IPS DF 19.7 (cell line): ENCODE results near the gene JCAD.

ENCODE experiments used
- DNase-seq: peaks from one replicate; pipeline ENCODE4 v3.0.0-alpha.2; 2013; ENCODE audit warnings: low read depth, low spot score

JCAD gene

DNA sequence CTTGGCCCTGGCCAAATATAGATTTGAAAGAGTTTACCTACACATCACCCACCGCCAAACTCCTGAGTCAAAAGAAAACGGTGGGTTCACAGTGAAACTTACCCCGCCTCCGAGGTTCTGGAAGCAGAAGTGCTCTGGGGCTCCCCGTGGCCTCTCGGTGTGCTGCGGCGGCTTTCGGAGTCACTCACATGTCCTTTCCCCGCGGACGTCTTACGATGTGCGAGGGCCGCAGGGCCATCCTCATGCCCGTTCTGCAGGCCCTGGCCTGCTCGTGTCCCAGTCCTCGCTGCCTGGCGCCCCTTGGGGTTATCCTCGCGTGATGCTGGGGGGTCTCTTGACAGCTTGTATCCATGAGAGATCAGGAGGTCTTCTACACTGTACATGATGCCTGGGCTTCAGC, 12.0 kb downstream of the JCAD start:
- no peak for DNase-seq

- no peak for DNase-seq
Measured at GRCh38 chr10:30046476-30046875, 12.9 kb downstream of the JCAD start.

GRCh38 chr10:30045961-30046360, 13.4 kb downstream of the JCAD start:
- no peak for DNase-seq

- no peak for DNase-seq
Measured at GRCh38 chr10:30043476-30044270, 15.7 kb downstream of the JCAD start.

GRCh38 chr10:30042820-30043219, 16.6 kb downstream of the JCAD start:
- DNase-seq: no peak

DNA sequence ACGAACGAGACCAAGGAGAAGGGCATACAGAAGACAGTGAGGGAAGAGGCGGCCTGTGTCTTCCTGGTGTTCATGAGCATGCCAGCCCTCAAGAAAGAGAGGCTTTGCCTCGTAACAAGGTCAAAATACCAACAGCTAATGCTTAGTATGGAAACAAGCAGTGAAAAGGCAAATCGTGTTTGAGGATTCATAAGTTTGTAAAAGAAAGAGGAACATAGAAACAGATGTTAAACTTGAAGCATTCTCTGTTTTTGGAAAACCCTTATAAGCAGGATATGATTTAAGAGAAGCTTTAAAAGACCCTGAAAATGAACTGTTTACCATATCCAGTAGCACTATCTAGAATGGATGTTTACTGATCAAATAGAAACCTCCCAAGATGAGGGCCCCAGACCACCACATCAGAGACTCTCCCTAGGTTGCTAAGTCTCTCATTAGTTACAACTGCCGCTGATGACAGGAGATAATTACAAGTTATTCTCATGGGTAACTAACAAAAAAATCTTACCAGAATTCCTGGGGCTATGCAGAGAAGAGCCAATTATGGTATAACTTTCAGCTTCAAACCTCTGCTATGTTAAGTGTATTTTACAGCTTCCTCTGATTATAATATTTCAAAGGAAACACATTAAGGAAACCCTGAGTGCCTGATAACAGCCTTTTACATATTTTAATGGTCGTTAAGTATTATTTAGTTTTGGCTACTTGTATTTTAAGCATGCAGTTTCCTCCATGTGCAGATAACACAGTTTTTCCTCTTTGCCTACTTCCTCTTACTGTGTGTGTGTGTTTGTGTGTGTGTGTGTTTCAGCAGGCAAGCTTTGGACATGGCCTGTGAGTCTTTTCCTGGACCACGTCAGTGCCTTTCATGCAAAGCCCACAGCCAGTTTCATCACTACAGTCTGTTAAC, 17.9 kb downstream of the JCAD start:
- no peak for DNase-seq

GRCh38 chr10:30040597-30040996, 18.8 kb downstream of the JCAD start:
- no peak for DNase-seq

GRCh38 chr10:30039988-30040387, 19.4 kb downstream of the JCAD start:
- no peak for DNase-seq

- DNase-seq: no peak
Measured at GRCh38 chr10:30039567-30039966, 19.8 kb downstream of the JCAD start.

DNA sequence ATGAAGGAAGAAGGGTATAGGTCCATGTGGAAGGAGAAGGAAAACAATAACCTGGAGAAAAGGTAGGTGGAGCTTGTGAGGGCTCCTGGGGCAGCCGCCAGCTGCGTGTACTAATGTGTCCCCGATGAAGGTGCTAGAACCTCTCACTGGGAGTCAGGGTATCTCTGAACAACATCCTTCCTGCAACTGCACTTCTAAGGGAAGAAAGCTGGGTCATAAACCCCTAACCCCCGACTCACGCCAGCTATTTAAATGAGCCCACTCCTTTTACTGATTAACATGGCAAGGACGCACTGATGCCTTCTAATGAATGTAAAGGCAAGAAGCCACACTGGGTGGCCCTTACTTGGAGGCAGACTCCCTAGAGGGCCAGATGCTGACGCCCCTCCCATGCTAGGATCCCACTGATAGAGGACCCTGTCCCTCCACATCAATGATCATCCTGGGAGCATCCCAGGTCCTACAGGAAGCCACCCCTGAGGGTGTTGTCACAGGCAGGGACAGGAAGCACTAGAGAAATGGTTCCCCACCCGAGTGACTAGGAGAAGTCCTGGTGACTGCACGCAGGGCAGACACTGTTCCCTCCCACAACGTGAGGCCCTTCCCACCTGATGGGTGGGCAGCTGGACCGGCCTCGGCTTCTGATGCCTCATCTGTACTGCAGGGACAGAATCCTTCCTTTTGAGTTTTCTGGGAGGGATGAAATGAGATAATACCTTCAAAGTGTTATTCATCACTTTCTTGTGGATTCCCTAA, 20.4 kb downstream of the JCAD start:
- DNase-seq: no peak

GRCh38 chr10:30037620-30038336, 21.6 kb downstream of the JCAD start:
- no peak for DNase-seq

DNA sequence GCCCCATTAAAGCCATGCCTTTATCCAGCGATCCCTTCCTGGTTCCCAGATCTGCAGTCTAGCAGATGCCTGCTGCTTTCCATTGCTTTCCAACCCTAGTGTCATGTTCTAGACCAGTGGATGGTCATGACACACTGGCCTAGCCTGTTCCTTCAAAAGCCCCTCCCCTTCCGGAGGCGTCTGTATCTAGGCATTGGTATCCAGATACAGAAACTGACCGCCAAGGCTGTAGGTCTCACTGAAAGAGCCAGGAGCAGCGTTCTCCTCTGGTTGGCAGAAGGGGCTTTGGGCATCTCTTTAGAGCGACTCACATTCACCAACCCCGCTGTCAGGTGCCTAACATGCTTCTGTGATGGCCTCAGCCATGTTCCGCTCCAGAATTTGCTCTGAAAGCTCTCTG, 22.6 kb downstream of the JCAD start:
- DNase-seq: no peak

DNA sequence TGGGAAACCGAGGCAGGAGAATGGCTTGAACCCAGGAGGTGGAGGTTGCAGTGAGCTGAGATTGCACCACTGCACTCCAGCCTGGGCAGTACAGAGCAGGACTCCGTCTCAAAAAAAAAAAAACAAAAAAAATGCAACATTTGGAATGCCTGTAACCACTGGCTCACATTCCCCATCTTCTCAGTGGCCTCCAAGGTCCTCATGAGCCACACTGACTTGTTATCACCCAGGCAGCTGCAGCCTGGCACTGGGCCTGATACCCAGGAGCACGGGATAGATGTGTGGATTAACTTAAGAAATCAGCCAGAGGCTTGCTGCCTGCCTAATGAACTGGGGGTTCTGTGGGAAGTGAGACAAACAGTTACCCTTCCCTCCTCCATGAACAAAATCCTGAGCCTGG, 23.0 kb downstream of the JCAD start:
- no peak for DNase-seq

GRCh38 chr10:30034433-30035137, 24.8 kb downstream of the JCAD start:
- no peak for DNase-seq

GRCh38 chr10:30032125-30032524, 27.3 kb downstream of the JCAD start:
- DNase-seq: no peak

DNA sequence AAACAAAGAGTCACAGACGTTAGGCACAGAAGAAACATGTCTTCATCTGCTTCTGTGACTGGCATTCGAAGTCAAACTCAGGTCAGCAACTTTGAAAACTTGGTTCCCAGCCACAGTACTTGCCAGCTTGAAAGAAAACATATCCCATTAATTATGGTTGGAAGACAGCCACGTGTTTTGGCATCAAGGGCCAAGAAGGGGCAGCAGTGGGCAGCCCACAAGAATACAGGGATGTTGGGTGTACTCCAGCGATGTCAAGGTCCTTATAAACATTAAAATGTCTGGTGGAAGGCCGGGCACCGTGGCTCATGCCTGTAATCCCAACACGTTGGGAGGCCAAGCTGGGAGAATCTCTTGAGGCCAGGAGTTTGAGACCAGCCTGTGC, 29.5 kb downstream of the JCAD start:
- no peak for DNase-seq

GRCh38 chr10:30029164-30029871, 30.1 kb downstream of the JCAD start:
- DNase-seq: no peak

GRCh38 chr10:30028738-30029030, 30.7 kb downstream of the JCAD start:
- no peak for DNase-seq

- no peak for DNase-seq
Measured at GRCh38 chr10:30028006-30028737, 31.2 kb downstream of the JCAD start.
